Ishikawa (cell line): ENCODE results near the gene ADGRG6.

Source experiments
- EGR1 ChIP-seq: IDR thresholded peaks from 2 replicates; pipeline ENCODE4 v1.6.1; 2012
- EP300 ChIP-seq: IDR thresholded peaks from 2 replicates; pipeline ENCODE4 v1.6.1; 2012; ENCODE audit warnings: borderline replicate concordance
- FOXM1 ChIP-seq: IDR thresholded peaks from 2 replicates; pipeline ENCODE4 v1.6.1; 2012; ENCODE audit warnings: low read depth, borderline replicate concordance
- NFIC ChIP-seq: IDR thresholded peaks from 2 replicates; pipeline ENCODE4 v1.6.1; 2012
- TAF1 ChIP-seq: IDR thresholded peaks from 2 replicates; pipeline ENCODE4 v1.6.1; 2012; ENCODE audit warnings: low read depth, mild to moderate bottlenecking
- TEAD4 ChIP-seq: IDR thresholded peaks from 2 replicates; pipeline ENCODE4 v1.6.1; 2012
- YY1 ChIP-seq: IDR thresholded peaks from 2 replicates; pipeline ENCODE4 v1.6.1; 2012; ENCODE audit warnings: low read depth
- TF ChIP-seq, protein P1 (sequence below): IDR thresholded peaks from 2 replicates; pipeline ENCODE4 v1.6.1; 2012
- TF ChIP-seq, protein P2 (sequence below): IDR thresholded peaks from 2 replicates; pipeline ENCODE4 v1.6.1; 2012; ENCODE audit warnings: low read depth, mild to moderate bottlenecking

DNA sequence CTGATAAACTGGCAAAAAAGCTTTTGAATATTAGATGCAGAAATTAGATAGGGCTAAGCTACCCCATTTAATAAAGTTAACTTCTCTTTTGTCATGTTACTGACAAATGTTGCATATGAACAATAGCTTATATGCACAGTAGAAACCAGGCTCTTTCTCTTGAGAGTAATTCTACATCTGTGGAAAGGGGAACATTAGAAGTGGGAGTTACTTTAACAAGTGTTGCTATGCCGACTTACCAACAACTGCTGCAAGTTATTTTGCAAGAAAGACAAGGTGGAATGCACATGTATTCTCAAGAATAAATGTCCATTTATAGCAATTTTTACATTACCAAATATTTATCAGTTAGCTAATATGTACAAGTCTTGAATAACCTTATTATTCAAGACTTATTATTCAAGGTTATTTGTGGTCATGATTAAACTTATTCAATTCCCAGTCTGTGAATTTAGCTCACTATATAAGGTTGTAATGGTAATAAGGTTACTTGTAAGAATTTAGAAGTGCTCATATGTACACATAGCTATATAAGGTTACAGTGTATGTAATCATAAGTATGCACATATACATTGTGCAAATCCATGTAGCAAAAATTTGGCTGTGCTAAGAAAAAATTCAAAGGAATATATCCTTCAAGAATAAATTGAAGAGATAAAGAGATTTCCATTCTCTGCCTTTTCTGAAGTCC lies 38.3 kb downstream of the ADGRG6 start:
- TF ChIP-seq EP300 (no peak), NFIC (no peak), YY1 (no peak), EGR1 (no peak), FOXM1 (no peak), TAF1 (no peak), TEAD4 (no peak)
- TF ChIP-seq, protein P1, sequence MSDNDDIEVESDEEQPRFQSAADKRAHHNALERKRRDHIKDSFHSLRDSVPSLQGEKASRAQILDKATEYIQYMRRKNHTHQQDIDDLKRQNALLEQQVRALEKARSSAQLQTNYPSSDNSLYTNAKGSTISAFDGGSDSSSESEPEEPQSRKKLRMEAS, result no peak
- TF ChIP-seq, protein P2, sequence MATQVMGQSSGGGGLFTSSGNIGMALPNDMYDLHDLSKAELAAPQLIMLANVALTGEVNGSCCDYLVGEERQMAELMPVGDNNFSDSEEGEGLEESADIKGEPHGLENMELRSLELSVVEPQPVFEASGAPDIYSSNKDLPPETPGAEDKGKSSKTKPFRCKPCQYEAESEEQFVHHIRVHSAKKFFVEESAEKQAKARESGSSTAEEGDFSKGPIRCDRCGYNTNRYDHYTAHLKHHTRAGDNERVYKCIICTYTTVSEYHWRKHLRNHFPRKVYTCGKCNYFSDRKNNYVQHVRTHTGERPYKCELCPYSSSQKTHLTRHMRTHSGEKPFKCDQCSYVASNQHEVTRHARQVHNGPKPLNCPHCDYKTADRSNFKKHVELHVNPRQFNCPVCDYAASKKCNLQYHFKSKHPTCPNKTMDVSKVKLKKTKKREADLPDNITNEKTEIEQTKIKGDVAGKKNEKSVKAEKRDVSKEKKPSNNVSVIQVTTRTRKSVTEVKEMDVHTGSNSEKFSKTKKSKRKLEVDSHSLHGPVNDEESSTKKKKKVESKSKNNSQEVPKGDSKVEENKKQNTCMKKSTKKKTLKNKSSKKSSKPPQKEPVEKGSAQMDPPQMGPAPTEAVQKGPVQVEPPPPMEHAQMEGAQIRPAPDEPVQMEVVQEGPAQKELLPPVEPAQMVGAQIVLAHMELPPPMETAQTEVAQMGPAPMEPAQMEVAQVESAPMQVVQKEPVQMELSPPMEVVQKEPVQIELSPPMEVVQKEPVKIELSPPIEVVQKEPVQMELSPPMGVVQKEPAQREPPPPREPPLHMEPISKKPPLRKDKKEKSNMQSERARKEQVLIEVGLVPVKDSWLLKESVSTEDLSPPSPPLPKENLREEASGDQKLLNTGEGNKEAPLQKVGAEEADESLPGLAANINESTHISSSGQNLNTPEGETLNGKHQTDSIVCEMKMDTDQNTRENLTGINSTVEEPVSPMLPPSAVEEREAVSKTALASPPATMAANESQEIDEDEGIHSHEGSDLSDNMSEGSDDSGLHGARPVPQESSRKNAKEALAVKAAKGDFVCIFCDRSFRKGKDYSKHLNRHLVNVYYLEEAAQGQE, result no peak
